Measurements from ENCODE around the gene PACRG. TPM values are rescaled to one million over a fixed set of nuclear protein-coding genes. Genes with fewer than 3 reads are reported as not detected.
A peak's percentile ranks its signal among the peaks of the same experiment; 100 is the strongest.

PACRG gene
- total RNA-seq, 2 donors from 2014 or later, result 2.8 to 21.3 TPM

DNA sequence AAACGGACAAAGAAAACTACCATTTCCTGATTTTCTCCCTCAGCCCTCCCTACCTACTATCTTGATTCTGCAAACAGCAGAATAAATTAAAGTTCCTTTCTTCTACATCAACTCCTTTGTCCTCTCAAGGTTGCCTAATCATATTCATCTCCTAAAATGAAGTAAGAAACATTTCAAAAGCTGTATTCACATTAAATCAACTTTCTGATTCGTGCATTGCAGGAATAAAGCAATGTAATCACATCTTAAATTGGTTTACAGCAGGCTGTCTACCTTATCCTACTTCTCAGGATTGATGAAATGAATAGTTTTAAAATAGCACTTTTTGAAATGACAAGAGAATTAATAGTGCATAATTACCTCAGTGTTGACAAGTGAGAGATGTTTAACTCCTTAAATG, 25.3 kb upstream of the PACRG start:
- DNase-seq (ENCODE audit: low spot score), result no peak
- H3K4me3 ChIP-seq, result no peak overlapping the region
- TF ChIP-seq CTCF (IDR thresholded peaks at IDR 0.05), result no peak
- H3K27me3 ChIP-seq, result no peaks in the 10 kb centered on the region
- peaks cover 0 to 12% of the 10 kb centered on the region in 2 donors for H3K4me1 ChIP-seq
- no peak overlapping the region for H3K27ac ChIP-seq
- H3K36me3 ChIP-seq, result no peaks in the 10 kb centered on the region
- H3K9me3 ChIP-seq, result no peaks in the 10 kb centered on the region

DNA sequence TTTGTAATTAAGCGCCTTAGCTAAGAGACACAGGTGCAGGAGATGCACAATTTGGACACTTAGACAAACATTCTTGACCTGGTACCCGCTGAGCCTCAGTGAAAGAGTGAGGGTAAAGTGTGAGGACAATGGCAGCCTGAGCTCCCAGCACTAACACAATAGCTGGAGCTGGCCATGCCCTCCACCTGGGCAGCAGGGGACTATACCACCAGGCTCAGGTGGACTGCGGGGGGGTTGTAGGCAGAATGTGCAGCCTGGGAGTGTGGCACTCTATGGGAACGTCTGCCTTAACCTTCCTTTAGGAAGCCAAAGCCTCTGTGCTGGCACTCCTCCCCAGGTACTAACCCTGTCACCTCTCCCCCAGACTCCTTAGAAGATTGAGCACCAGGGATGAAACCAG, 23.8 kb upstream of the PACRG start:
- DNase-seq (ENCODE audit: low spot score), result no peak
- no peak overlapping the region for H3K4me3 ChIP-seq
- H3K36me3 ChIP-seq, result no peaks in the 10 kb centered on the region
- no peak overlapping the region for H3K27ac ChIP-seq
- no peak for TF ChIP-seq CTCF (IDR thresholded peaks at IDR 0.05)
- peaks cover 0 to 12% of the 10 kb centered on the region in 2 donors for H3K4me1 ChIP-seq
- H3K27me3 ChIP-seq, result no peaks in the 10 kb centered on the region
- H3K9me3 ChIP-seq, result no peaks in the 10 kb centered on the region

DNA sequence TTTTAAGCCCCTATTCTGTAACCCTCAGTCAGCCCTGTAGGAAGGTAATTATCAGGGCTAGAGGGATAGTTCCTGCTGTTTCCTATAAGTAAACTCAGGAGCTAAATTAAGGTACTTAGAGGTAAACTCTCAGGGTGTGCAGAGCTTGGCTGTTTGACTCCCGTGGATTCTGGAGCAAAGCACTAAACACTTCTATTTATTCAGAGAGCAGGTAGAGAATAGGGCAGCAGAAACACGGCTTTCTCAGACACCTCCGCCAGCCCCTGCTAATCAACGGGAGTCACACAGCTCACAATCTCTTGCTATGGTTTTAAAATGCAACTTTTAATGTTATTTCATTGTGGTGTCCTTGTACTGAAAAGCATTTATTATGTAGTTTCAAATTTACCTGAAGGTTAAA, 22.0 kb upstream of the PACRG start:
- Histone ChIP-seq H3K27me3 (no peaks in the 10 kb centered on the region), H3K36me3 (no peaks in the 10 kb centered on the region), H3K4me3 (peak overlapping the region in 1 of 2 donors; percentile 20), H3K4me1 (peaks cover 0 to 12% of the 10 kb centered on the region in 2 donors), H3K9me3 (no peaks in the 10 kb centered on the region), H3K27ac (peak overlapping the region in 1 of 2 donors; percentile 59)
- DNase-seq (ENCODE audit: low spot score), result no peak
- TF ChIP-seq CTCF (IDR thresholded peaks at IDR 0.05), result no peak

- DNase-seq (ENCODE audit: low spot score), result peak; percentile 80
- no peak for TF ChIP-seq CTCF (IDR thresholded peaks at IDR 0.05)
- H3K27me3 ChIP-seq, result no peaks in the 10 kb centered on the region
- H3K9me3 ChIP-seq, result no peaks in the 10 kb centered on the region
- H3K36me3 ChIP-seq, result no peaks in the 10 kb centered on the region
- H3K4me3 ChIP-seq, result peak overlapping the region in 1 of 2 donors; percentile 20
- H3K27ac ChIP-seq, result peak overlapping the region; percentile 59 to 63
- H3K4me1 ChIP-seq, result peaks cover 0 to 12% of the 10 kb centered on the region in 2 donors
These were observed 21.5 kb upstream of the PACRG start for GRCh38 chr6:162706232-162706631.

DNA sequence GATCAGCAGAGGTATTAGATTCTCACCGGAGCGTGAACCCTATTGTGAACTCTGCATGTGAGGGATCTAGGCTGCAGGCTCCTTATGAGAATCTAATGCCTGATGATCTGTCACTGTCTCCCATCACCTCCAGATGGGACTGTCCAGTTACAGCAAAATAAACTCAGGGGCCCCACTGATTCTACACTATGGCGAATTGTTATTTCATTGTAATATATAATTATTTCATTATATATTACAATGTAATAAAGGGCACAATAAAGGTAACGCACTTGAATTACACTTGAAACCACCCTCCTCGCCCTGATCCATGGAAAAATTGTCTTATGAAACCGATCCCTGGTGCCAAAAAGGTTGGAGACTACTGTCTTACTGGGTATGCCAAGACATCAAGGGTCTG, 18.8 kb upstream of the PACRG start:
- H3K27me3 ChIP-seq, result no peaks in the 10 kb centered on the region
- DNase-seq (ENCODE audit: low spot score), result no peak
- no peaks in the 10 kb centered on the region for H3K36me3 ChIP-seq
- H3K4me1 ChIP-seq, result peaks cover 0 to 12% of the 10 kb centered on the region in 2 donors
- H3K9me3 ChIP-seq, result no peaks in the 10 kb centered on the region
- H3K4me3 ChIP-seq, result no peak overlapping the region
- H3K27ac ChIP-seq, result no peak overlapping the region
- no peak for TF ChIP-seq CTCF (IDR thresholded peaks at IDR 0.05)

DNA sequence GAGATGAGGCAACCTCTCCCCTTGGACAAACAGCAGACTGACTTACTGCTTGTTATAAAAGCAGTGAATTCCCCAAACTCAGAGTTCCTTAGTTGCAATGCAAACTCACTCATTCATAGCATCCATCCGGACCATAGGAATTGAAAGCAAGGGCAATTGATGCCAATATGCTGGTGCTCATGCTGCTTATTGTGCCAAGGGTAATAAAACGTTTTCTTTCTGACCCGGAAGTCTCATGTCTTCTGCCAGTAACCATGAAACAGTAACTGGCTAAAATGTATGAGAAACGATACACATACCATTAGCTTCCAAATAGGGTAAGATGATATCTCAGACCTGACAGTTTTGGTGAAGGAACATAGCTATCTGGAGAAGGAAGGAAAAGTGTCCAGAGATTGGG, 18.3 kb upstream of the PACRG start:
- no peak overlapping the region for H3K4me3 ChIP-seq
- DNase-seq (ENCODE audit: low spot score), result no peak
- H3K9me3 ChIP-seq, result no peaks in the 10 kb centered on the region
- TF ChIP-seq CTCF (IDR thresholded peaks at IDR 0.05), result no peak
- H3K36me3 ChIP-seq, result no peaks in the 10 kb centered on the region
- peaks cover 0 to 12% of the 10 kb centered on the region in 2 donors for H3K4me1 ChIP-seq
- no peaks in the 10 kb centered on the region for H3K27me3 ChIP-seq
- no peak overlapping the region for H3K27ac ChIP-seq

Data from right atrium auricular region (tissue), 2 donors.